Upper lobe of left lung (tissue), 6 donors: ENCODE measurements around the gene PALLD. TPM values are rescaled to one million over a fixed set of nuclear protein-coding genes. Genes with fewer than 3 reads are reported as not detected.

Experiments
- ATAC-seq, 2 donors: fragments of 200-7000 bp; cut with Tn5 transposase; one replicate each; pipeline ENCODE4 v1.9.1; 2022; ENCODE audit warnings: mild to moderate bottlenecking in 2 of 2, moderate library complexity in 2 of 2; ENCODE audit not compliant: low FRiP score in 2 of 2
- DNase-seq, 2 donors: peaks; one replicate each; pipeline ENCODE4 v3.0.0-alpha.2; 2019 to 2020
- H3K27ac ChIP-seq, 4 donors: fragments of 200-600 bp; sonication (generic); one replicate each; pipeline ENCODE4 v1.5.1; 2016 to 2019
- H3K27me3 ChIP-seq, 4 donors: fragments of 200-600 bp; sonication (generic); one replicate each; pipeline ENCODE4 v1.5.1; 2017 to 2019
- H3K36me3 ChIP-seq, 4 donors: fragments of 200-600 bp; sonication (generic); one replicate each; pipeline ENCODE4 v1.5.1; 2016 to 2019
- H3K4me1 ChIP-seq, 4 donors: fragments of 200-600 bp; sonication (generic); one replicate each; pipeline ENCODE4 v1.5.1; 2018 to 2019
- H3K4me3 ChIP-seq, 4 donors: fragments of 200-600 bp; sonication (generic); one replicate each; pipeline ENCODE4 v1.5.1; 2017 to 2019; ENCODE audit warnings: mild to moderate bottlenecking in 2 of 4, moderate library complexity in 1 of 4
- H3K9me3 ChIP-seq, 4 donors: fragments of 200-600 bp; sonication (generic); one replicate each; pipeline ENCODE4 v1.5.1; 2018 to 2019
- CTCF ChIP-seq, 6 experiments: fragments of 450-650 bp in 4 of 6; fragments of 200-600 bp in 2 of 6; sonication (generic) in 2 of 6; IDR thresholded peaks; one replicate each; pipeline ENCODE4 v1.5.1; 2016 to 2019; ENCODE audit warnings: antibody characterized with exemption in 6 of 6
- EP300 ChIP-seq, 4 donors: sonication (generic); formaldehyde crosslinking; IDR thresholded peaks; one replicate each; pipeline ENCODE4 v1.5.1; 2017; ENCODE audit warnings: antibody characterized with exemption in 4 of 4, control low read depth in 2 of 4
- POLR2A ChIP-seq, 4 donors: fragments of 450-650 bp; IDR thresholded peaks; one replicate each; pipeline ENCODE4 v1.5.1; 2016 to 2017; ENCODE audit warnings: antibody characterized with exemption in 4 of 4, mild to moderate bottlenecking in 2 of 4
- POLR2AphosphoS5 ChIP-seq, 2 donors: sonication (generic); formaldehyde crosslinking; IDR thresholded peaks; one replicate each; pipeline ENCODE4 v1.5.1; 2017; ENCODE audit warnings: antibody characterized with exemption in 2 of 2
- WGBS, 2 donors: methylation state at CpG; one replicate each; pipeline ENCODE4 v1.1.5; 2017 to 2018; 5-methylcytosine and 5-hydroxymethylcytosine counted together
- total RNA-seq, 6 donors: library from RNA; depleted of rRNA in 4 of 6; stranded (reverse); fragments of >200 nt in 4 of 6; gene quantifications; one replicate each; pipeline versions ENCODE4 v1.1.0 to v1.2.1, GENCODE V29; 2016 to 2021
- donor health status: DM: no; HTN: no; CAD: no; lungs with moderate emphysema.
- donor health status: DM: no; HTN: yes; CAD: no; lungs with severe emphysema.

PALLD gene
- total RNA-seq, 6 donors from 2014 or later: 63.9 to 175 (median 134) TPM

- H3K27ac ChIP-seq: no peak overlapping the region
- 74 to 84% methylated on average over 5 of the region's 5 CpGs for WGBS, 2 donors
Measured at GRCh38 chr4:168550064-168550766, 53.4 kb downstream of the PALLD start.

GRCh38 chr4:168551211-168551610 lies 54.4 kb downstream of the PALLD start:
- TF ChIP-seq POLR2A (IDR thresholded peaks at IDR 0.05): no peak
- TF ChIP-seq EP300 (IDR thresholded peaks at IDR 0.05): no peak
- TF ChIP-seq CTCF (IDR thresholded peaks at IDR 0.05): no peak
- Histone ChIP-seq H3K27ac (no peak overlapping the region), H3K4me1 (no peaks in the 10 kb centered on the region), H3K27me3 (no peaks in the 10 kb centered on the region), H3K9me3 (no peaks in the 10 kb centered on the region), H3K36me3 (no peaks in the 10 kb centered on the region), H3K4me3 (no peak overlapping the region)
- 81 to 87% methylated on average over 1 of the region's 1 CpG for WGBS, 2 donors
- ATAC-seq (no peak), DNase-seq (no peak)

More at GRCh38 chr4:168550064-168550766, 53.4 kb downstream of the PALLD start:
- TF ChIP-seq POLR2A (IDR thresholded peaks at IDR 0.05) (no peak), CTCF (IDR thresholded peaks at IDR 0.05) (no peak), POLR2AphosphoS5 (IDR thresholded peaks at IDR 0.05) (no peak), EP300 (IDR thresholded peaks at IDR 0.05) (no peak)
- H3K9me3 ChIP-seq: no peaks in the 10 kb centered on the region
- H3K4me1 ChIP-seq: no peaks in the 10 kb centered on the region
- ATAC-seq (no peak), DNase-seq (no peak)
- no peaks in the 10 kb centered on the region for H3K27me3 ChIP-seq
- H3K4me3 ChIP-seq: no peak overlapping the region
- no peaks in the 10 kb centered on the region for H3K36me3 ChIP-seq

- no peak for DNase-seq
- H3K4me1 ChIP-seq: no peaks in the 10 kb centered on the region
- no peak overlapping the region for H3K27ac ChIP-seq
- ATAC-seq: peak in 1 of 2 donors; percentile 55
- no peaks in the 10 kb centered on the region for H3K27me3 ChIP-seq
- 51 to 69% methylated on average over 2 of the region's 2 CpGs for WGBS, 2 donors
- TF ChIP-seq CTCF (IDR thresholded peaks at IDR 0.05) (no peak), POLR2AphosphoS5 (IDR thresholded peaks at IDR 0.05) (no peak), POLR2A (IDR thresholded peaks at IDR 0.05) (no peak), EP300 (IDR thresholded peaks at IDR 0.05) (no peak)
- H3K9me3 ChIP-seq: no peaks in the 10 kb centered on the region
- no peak overlapping the region for H3K4me3 ChIP-seq
- no peaks in the 10 kb centered on the region for H3K36me3 ChIP-seq
Measured at GRCh38 chr4:168551945-168552695, 55.3 kb downstream of the PALLD start.

- Histone ChIP-seq H3K4me1 (no peaks in the 10 kb centered on the region), H3K27me3 (no peaks in the 10 kb centered on the region), H3K36me3 (no peaks in the 10 kb centered on the region), H3K4me3 (no peak overlapping the region), H3K9me3 (no peaks in the 10 kb centered on the region), H3K27ac (no peak overlapping the region)
- WGBS, 2 donors: 71 to 77% methylated on average over 8 of the region's 8 CpGs
- TF ChIP-seq POLR2A (IDR thresholded peaks at IDR 0.05) (no peak), CTCF (IDR thresholded peaks at IDR 0.05) (no peak), EP300 (IDR thresholded peaks at IDR 0.05) (no peak), POLR2AphosphoS5 (IDR thresholded peaks at IDR 0.05) (no peak)
- ATAC-seq (no peak), DNase-seq (no peak)
Measured at GRCh38 chr4:168553714-168554370, 57.0 kb downstream of the PALLD start.
